Activated naive CD8-positive, alpha-beta T cell treated with anti-CD3 and anti-CD28 coated beads, Interleukin-2, amount 10 ng/mL, durations not matched to agents 7 days and 5 days (primary cell): ENCODE results near the gene PHC3. TPM values are rescaled to one million over a fixed set of nuclear protein-coding genes. Genes with fewer than 3 reads are reported as not detected.
"Not testable (repeated sequence)": the region's sequence is repeated elsewhere in the genome, so short reads cannot be mapped to it uniquely, and the experiment has no call there.

Experiments used
- ATAC-seq: fragments of 150-1000 bp; cut with Tn5 transposase; one replicate; pipeline ENCODE4 v1.10.0; 2021; ENCODE audit warnings: low read depth, moderate library complexity
- POLR2A ChIA-PET: fragments of 350-600 bp; sonication (Branson Sonifier 250); formaldehyde crosslinking; loops from one replicate; lab custom pipeline; 2021; ENCODE audit warnings: antibody characterized with exemption; lab: Charles Lee
- DNase-seq: peaks from one replicate; pipeline ENCODE4 v3.0.0; 2021
- H3K27ac Mint-ChIP-seq: one replicate; pipeline ENCODE4 v1.8.0; 2022; ENCODE audit warnings: mild to moderate bottlenecking, mixed read lengths
- H3K27me3 Mint-ChIP-seq: one replicate; pipeline ENCODE4 v1.8.0; 2022; ENCODE audit warnings: mild to moderate bottlenecking, moderate library complexity, mixed read lengths
- H3K36me3 Mint-ChIP-seq: one replicate; pipeline ENCODE4 v1.8.0; 2021; ENCODE audit warnings: mild to moderate bottlenecking, mixed read lengths
- H3K4me1 Mint-ChIP-seq: one replicate; pipeline ENCODE4 v1.8.0; 2021; ENCODE audit warnings: mixed read lengths
- H3K4me3 Mint-ChIP-seq: one replicate; pipeline ENCODE4 v1.8.0; 2022; ENCODE audit warnings: mild to moderate bottlenecking, moderate library complexity, mixed read lengths
- H3K9me3 Mint-ChIP-seq: one replicate; pipeline ENCODE4 v1.8.0; 2021; ENCODE audit warnings: mixed read lengths
- total RNA-seq, 2 experiments: library from RNA; stranded (reverse); gene quantifications; one replicate each; pipeline ENCODE4 v1.2.3, GENCODE V29; 2021

PHC3 gene
- total RNA-seq, 2 experiments from 2014 or later = 94.9 to 105 TPM

GRCh38 chr3:170142373-170142772 lies 39.2 kb downstream of the PHC3 start:
- Mint-ChIP-seq H3K4me1 (peaks cover 8% of the 10 kb centered on the region), H3K4me3 (no peak overlapping the region), H3K27ac (no peak overlapping the region), H3K27me3 (no peaks in the 10 kb centered on the region), H3K9me3 (no peaks in the 10 kb centered on the region), H3K36me3 (peaks cover 10% of the 10 kb centered on the region)
- DNase-seq (no peak), ATAC-seq (no peak)
- POLR2A ChIA-PET = no interaction called here

DNA sequence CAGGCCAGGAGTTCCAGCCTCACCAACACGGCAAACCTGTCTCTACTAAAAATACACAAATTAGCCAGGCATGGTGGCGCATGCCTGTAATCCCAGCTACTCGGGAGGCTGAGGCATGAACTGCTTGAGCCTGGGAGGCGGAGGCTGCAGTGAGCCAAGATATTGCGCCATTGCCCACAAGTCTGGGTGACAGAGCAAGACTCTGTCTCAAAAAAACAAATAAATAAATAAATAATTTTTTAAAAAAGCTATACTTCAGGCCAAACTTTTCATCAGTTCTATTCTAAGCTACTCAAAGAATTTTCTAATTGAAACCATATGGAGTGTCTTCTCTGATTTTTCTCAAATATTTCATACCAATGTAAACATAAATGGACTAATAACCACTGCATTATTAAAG lies 43.5 kb downstream of the PHC3 start:
- ATAC-seq (no peak), DNase-seq (no peak)
- Mint-ChIP-seq H3K4me1 (peaks cover 5% of the 10 kb centered on the region), H3K36me3 (peaks cover 38% of the 10 kb centered on the region), H3K27ac (no peak overlapping the region), H3K9me3 (peaks cover 8% of the 10 kb centered on the region), H3K4me3 (no peak overlapping the region), H3K27me3 (no peaks in the 10 kb centered on the region)
- POLR2A ChIA-PET = interaction anchor here (0.9 kb wide), 1 partner anchor 9 kb away, joined by 3 read pairs; no protein-coding TSS in a partner anchor

- Mint-ChIP-seq H3K4me1 (peaks cover 19% of the 10 kb centered on the region), H3K27me3 (no peaks in the 10 kb centered on the region), H3K4me3 (no peak overlapping the region), H3K36me3 (peaks cover 63% of the 10 kb centered on the region), H3K9me3 (peaks cover 10% of the 10 kb centered on the region), H3K27ac (no peak overlapping the region)
- POLR2A ChIA-PET = no interaction called here
- DNase-seq (no peak), ATAC-seq (peak; percentile 28)
Observed at GRCh38 chr3:170132335-170132734, 49.2 kb downstream of the PHC3 start.

DNA sequence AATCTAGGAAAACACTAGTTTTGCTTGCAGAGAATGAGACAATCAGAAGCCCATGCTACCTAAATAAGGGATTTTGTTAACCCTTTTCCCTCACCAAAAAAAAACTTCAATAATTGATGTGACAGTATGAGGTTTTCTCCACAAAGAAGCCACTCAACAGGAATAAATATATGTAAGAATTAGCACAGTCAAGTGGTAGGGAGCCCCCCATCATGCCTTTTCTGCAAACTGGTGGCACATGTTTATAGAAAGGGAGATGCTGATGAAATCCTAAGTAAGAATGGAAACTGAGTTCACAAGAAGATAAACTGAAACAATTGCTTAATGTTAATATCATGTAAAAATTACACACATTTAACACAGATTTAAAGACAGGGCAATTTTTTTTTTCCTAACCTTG lies 51.0 kb downstream of the PHC3 start:
- ATAC-seq = no peak
- peaks cover 20% of the 10 kb centered on the region for H3K4me1 Mint-ChIP-seq
- peaks cover 10% of the 10 kb centered on the region for H3K9me3 Mint-ChIP-seq
- no peak overlapping the region for H3K4me3 Mint-ChIP-seq
- H3K36me3 Mint-ChIP-seq = peaks cover 56% of the 10 kb centered on the region
- POLR2A ChIA-PET = no interaction called here
- no peak for DNase-seq
- H3K27me3 Mint-ChIP-seq = no peaks in the 10 kb centered on the region
- no peak overlapping the region for H3K27ac Mint-ChIP-seq

- DNase-seq (no peak), ATAC-seq (peak; percentile 53)
- Mint-ChIP-seq H3K36me3 (peaks cover 45% of the 10 kb centered on the region), H3K9me3 (peaks cover 4% of the 10 kb centered on the region), H3K27me3 (no peaks in the 10 kb centered on the region), H3K27ac (peak overlapping the region; percentile 74), H3K4me1 (peaks cover 20% of the 10 kb centered on the region), H3K4me3 (peak overlapping the region; percentile 45)
- POLR2A ChIA-PET = interaction anchor here (0.5 to 1.5 kb wide), 4 partner anchors 9 to 53 kb away, joined by 3 to 6 read pairs (median 4); partner anchors contain the start of gene PHC3
Observed at GRCh38 chr3:170128977-170129431, 52.5 kb downstream of the PHC3 start.

GRCh38 chr3:170128259-170128976 lies 53.1 kb downstream of the PHC3 start:
- POLR2A ChIA-PET = interaction anchor here (0.5 to 1.5 kb wide), 4 partner anchors 10 to 53 kb away, joined by 3 to 6 read pairs (median 4); partner anchors contain the start of gene PHC3
- Mint-ChIP-seq H3K9me3 (peaks cover 2% of the 10 kb centered on the region), H3K36me3 (peaks cover 40% of the 10 kb centered on the region), H3K27me3 (no peaks in the 10 kb centered on the region), H3K27ac (peak overlapping the region; percentile 74), H3K4me3 (peak overlapping the region; percentile 45), H3K4me1 (peaks cover 18% of the 10 kb centered on the region)
- ATAC-seq (peak; percentile 62), DNase-seq (peak; percentile 47)

- Mint-ChIP-seq H3K9me3 (no peaks in the 10 kb centered on the region), H3K4me1 (peaks cover 3% of the 10 kb centered on the region), H3K27ac (no peak overlapping the region), H3K27me3 (no peaks in the 10 kb centered on the region), H3K36me3 (peaks cover 26% of the 10 kb centered on the region), H3K4me3 (no peak overlapping the region)
- DNase-seq = no peak
- ATAC-seq = no peak
- POLR2A ChIA-PET = no interaction called here
Observed at GRCh38 chr3:170117134-170117533, 64.4 kb downstream of the PHC3 start.

- DNase-seq, H3K4me3 Mint-ChIP-seq, H3K9me3 Mint-ChIP-seq, ATAC-seq, POLR2A ChIA-PET, H3K27me3 Mint-ChIP-seq, H3K27ac Mint-ChIP-seq: not testable (repeated sequence)
- H3K36me3 Mint-ChIP-seq = peaks cover 36% of the 10 kb centered on the region
- H3K4me1 Mint-ChIP-seq = peaks cover 13% of the 10 kb centered on the region
Observed at GRCh38 chr3:170114165-170114564, 67.4 kb downstream of the PHC3 start.

DNA sequence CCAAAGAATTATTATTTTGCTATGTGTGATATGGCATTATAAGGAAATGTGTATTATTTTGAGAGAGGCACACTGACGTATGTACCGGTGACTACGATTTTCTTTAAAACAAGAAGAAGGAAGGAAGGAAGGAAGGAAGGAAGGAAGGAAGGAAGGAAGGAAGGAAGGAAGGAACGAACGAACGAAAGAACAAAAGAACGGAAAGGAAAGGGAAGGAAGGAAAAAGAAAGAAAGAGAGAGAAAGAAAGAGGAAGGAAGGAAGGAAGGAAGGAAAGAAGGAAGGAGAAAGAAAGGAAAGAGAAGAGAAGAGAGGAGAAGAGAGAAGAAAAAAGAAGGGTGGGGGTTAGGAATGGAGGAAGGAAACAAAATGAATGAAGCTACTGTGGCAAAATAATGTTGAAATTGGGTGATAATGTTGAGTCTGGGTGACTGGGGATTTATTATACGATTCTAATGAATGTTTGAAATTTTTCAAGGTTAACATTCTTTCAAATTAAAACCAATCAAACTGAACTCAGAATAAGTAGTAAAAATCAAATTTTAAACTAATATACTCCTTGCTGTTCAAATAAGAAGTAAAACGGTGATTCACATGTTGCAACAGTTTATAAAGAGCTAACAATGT lies 70.3 kb downstream of the PHC3 start:
- Mint-ChIP-seq H3K9me3 (no peaks in the 10 kb centered on the region), H3K4me1 (peaks cover 11% of the 10 kb centered on the region), H3K4me3 (no peak overlapping the region), H3K27me3 (no peaks in the 10 kb centered on the region), H3K27ac (no peak overlapping the region), H3K36me3 (peaks cover 39% of the 10 kb centered on the region)
- DNase-seq = no peak
- POLR2A ChIA-PET = no interaction called here
- no peak for ATAC-seq

DNA sequence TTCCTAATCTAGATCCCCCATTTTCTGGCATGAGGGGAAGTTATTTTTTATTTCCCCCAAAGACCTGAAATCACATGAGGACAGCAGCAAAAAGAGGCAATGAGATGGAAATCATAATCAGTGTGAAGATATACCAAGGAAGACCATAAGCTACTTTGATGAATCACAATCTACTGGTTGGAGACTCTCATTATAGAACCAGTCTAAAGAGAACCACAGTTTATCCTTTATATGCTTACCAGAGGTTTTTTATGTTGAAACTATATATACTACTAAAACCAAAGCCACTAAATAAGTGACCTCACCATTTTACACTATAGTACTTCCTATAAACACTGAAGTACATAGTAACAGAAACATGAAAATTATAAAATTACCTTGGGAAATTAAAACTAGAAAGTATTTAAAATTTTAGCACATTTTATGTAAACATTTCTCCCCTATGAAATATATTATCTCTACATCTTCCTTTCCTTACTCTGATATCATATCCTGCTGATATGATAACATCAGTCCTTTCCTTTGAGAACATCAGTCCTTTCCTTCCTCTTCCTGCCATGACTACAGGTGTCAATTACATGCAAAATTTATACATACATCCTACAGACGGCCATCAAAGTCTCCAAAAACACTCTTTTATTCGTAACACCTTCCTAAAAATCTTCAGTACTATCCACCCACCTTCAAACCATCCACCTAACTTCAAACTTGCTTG lies 71.8 kb downstream of the PHC3 start:
- ATAC-seq (no peak), DNase-seq (no peak)
- POLR2A ChIA-PET = no interaction called here
- Mint-ChIP-seq H3K27me3 (no peaks in the 10 kb centered on the region), H3K36me3 (peaks cover 32% of the 10 kb centered on the region), H3K4me3 (no peak overlapping the region), H3K27ac (peak overlapping the region; percentile 37), H3K9me3 (no peaks in the 10 kb centered on the region), H3K4me1 (peaks cover 9% of the 10 kb centered on the region)

DNA sequence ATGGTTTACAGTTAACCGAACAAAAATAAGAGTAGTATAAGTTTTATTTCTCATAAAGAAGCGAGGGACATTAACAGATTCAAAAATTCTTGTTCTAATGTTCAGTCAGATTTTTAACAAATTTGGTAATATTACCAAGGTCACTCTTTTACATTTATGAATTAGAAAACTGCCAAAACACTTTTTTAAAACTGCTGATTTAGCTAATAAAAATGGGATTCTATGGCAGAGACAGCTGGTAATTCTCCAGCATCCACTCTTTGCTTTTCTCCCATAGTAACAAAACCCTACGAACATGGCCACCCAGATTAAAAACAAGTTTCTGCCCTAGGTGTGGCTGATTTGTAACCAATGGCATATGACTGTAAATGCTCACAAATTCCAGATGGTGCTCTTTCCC lies 72.6 kb downstream of the PHC3 start:
- no peak overlapping the region for H3K4me3 Mint-ChIP-seq
- ATAC-seq (no peak), DNase-seq (no peak)
- H3K27me3 Mint-ChIP-seq = no peaks in the 10 kb centered on the region
- peaks cover 9% of the 10 kb centered on the region for H3K4me1 Mint-ChIP-seq
- no peaks in the 10 kb centered on the region for H3K9me3 Mint-ChIP-seq
- H3K36me3 Mint-ChIP-seq = peaks cover 34% of the 10 kb centered on the region
- POLR2A ChIA-PET = no interaction called here
- no peak overlapping the region for H3K27ac Mint-ChIP-seq

GRCh38 chr3:170107941-170108340 lies 73.6 kb downstream of the PHC3 start:
- DNase-seq (no peak), ATAC-seq (no peak)
- Mint-ChIP-seq H3K27ac (no peak overlapping the region), H3K36me3 (peaks cover 29% of the 10 kb centered on the region), H3K4me3 (no peak overlapping the region), H3K9me3 (no peaks in the 10 kb centered on the region), H3K4me1 (peaks cover 9% of the 10 kb centered on the region), H3K27me3 (no peaks in the 10 kb centered on the region)
- POLR2A ChIA-PET = no interaction called here

DNA sequence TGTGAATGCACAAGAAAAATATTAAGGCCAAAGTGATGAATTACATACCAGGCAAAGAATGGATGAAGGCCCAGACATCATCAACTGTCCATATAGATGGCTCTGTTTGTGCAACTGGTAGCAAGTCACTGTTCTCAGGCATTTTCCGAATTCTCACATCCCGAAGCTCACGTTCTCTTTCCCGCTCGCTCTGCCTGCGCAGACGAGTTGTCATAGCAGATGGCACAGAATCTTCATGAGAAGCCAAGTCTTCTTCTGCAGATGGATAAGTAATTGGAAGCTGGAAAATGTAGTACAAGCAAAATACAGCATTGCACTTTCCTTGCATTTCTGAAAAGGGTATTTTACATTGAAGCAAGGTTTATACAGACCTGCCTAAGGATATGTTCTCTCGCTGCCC lies 79.1 kb downstream of the PHC3 start:
- DNase-seq (no peak), ATAC-seq (no peak)
- H3K36me3 Mint-ChIP-seq = peaks cover 21% of the 10 kb centered on the region
- no peak overlapping the region for H3K27ac Mint-ChIP-seq
- POLR2A ChIA-PET = no interaction called here
- H3K4me3 Mint-ChIP-seq = no peak overlapping the region
- H3K27me3 Mint-ChIP-seq = no peaks in the 10 kb centered on the region
- H3K9me3 Mint-ChIP-seq = no peaks in the 10 kb centered on the region
- H3K4me1 Mint-ChIP-seq = peaks cover 6% of the 10 kb centered on the region
